Measurements from ENCODE around the gene TBC1D21. TPM values are rescaled to one million over a fixed set of nuclear protein-coding genes. Genes with fewer than 3 reads are reported as not detected.

The TBC1D21 gene
- total RNA-seq, 1 donor from 2014 or later, result not detected

- ATAC-seq (ENCODE audit: low read depth) (no peak), DNase-seq (no peak)
- Mint-ChIP-seq H3K36me3 (ENCODE audit: low read depth) (no peaks in the 10 kb centered on the region), H3K9me3 (no peaks in the 10 kb centered on the region), H3K27ac (no peak overlapping the region), H3K4me3 (no peak overlapping the region), H3K27me3 (peaks cover 5% of the 10 kb centered on the region), H3K4me1 (no peaks in the 10 kb centered on the region)
- POLR2A ChIA-PET, result no interaction called here
- intact Hi-C loops (cut with micrococcal nuclease), result no loop called here
- CTCF ChIA-PET, result no interaction called here
- no peak for TF ChIP-seq CTCF (IDR thresholded peaks at IDR 0.05)
These were observed 29.0 kb upstream of the TBC1D21 start for GRCh38 chr15:73844356-73844755.

GRCh38 chr15:73845507-73845906 is 27.9 kb upstream of the TBC1D21 start:
- H3K4me1 Mint-ChIP-seq, result no peaks in the 10 kb centered on the region
- no peaks in the 10 kb centered on the region for H3K36me3 Mint-ChIP-seq (ENCODE audit: low read depth)
- CTCF ChIA-PET, result no interaction called here
- H3K4me3 Mint-ChIP-seq, result no peak overlapping the region
- intact Hi-C loops (cut with micrococcal nuclease), result no loop called here
- no peak overlapping the region for H3K27ac Mint-ChIP-seq
- TF ChIP-seq CTCF (IDR thresholded peaks at IDR 0.05), result no peak
- POLR2A ChIA-PET, result no interaction called here
- no peaks in the 10 kb centered on the region for H3K9me3 Mint-ChIP-seq
- ATAC-seq (ENCODE audit: low read depth) (no peak), DNase-seq (no peak)
- peaks cover 8% of the 10 kb centered on the region for H3K27me3 Mint-ChIP-seq

GRCh38 chr15:73845907-73846306 is 27.5 kb upstream of the TBC1D21 start:
- Mint-ChIP-seq H3K4me3 (no peak overlapping the region), H3K36me3 (ENCODE audit: low read depth) (no peaks in the 10 kb centered on the region), H3K27me3 (peaks cover 8% of the 10 kb centered on the region), H3K9me3 (no peaks in the 10 kb centered on the region), H3K4me1 (no peaks in the 10 kb centered on the region), H3K27ac (no peak overlapping the region)
- no peak for TF ChIP-seq CTCF (IDR thresholded peaks at IDR 0.05)
- DNase-seq (no peak), ATAC-seq (ENCODE audit: low read depth) (no peak)
- POLR2A ChIA-PET, result no interaction called here
- CTCF ChIA-PET, result no interaction called here
- intact Hi-C loops (cut with micrococcal nuclease), result no loop called here

- no peak overlapping the region for H3K4me3 Mint-ChIP-seq
- DNase-seq, result no peak
- ATAC-seq (ENCODE audit: low read depth), result no peak
- ChIA-PET CTCF (no interaction called here), POLR2A (no interaction called here)
- H3K27ac Mint-ChIP-seq, result no peak overlapping the region
- no peaks in the 10 kb centered on the region for H3K4me1 Mint-ChIP-seq
- H3K36me3 Mint-ChIP-seq (ENCODE audit: low read depth), result no peaks in the 10 kb centered on the region
- peaks cover 8% of the 10 kb centered on the region for H3K27me3 Mint-ChIP-seq
- H3K9me3 Mint-ChIP-seq, result peaks cover 2% of the 10 kb centered on the region
- intact Hi-C loops (cut with micrococcal nuclease), result no loop called here
- no peak for TF ChIP-seq CTCF (IDR thresholded peaks at IDR 0.05)
These were observed 23.7 kb upstream of the TBC1D21 start for GRCh38 chr15:73849641-73850040.

- peaks cover 2% of the 10 kb centered on the region for H3K9me3 Mint-ChIP-seq
- intact Hi-C loops (cut with micrococcal nuclease), result no loop called here
- H3K4me3 Mint-ChIP-seq, result no peak overlapping the region
- peaks cover 11% of the 10 kb centered on the region for H3K27me3 Mint-ChIP-seq
- no peak overlapping the region for H3K27ac Mint-ChIP-seq
- H3K4me1 Mint-ChIP-seq, result no peaks in the 10 kb centered on the region
- ChIA-PET CTCF (no interaction called here), POLR2A (no interaction called here)
- no peaks in the 10 kb centered on the region for H3K36me3 Mint-ChIP-seq (ENCODE audit: low read depth)
- TF ChIP-seq CTCF (IDR thresholded peaks at IDR 0.05), result no peak
- DNase-seq (no peak), ATAC-seq (ENCODE audit: low read depth) (no peak)
These were observed 23.1 kb upstream of the TBC1D21 start for GRCh38 chr15:73850228-73850627.
